Fibroblast of skin of abdomen (primary cell): Measurements from ENCODE around the gene SGCA.
A peak's percentile ranks its signal among the peaks of the same experiment; 100 is the strongest.

Experiments
- DNase-seq: peaks from one replicate; pipeline ENCODE4 v3.0.0-alpha.2; 2013

The SGCA gene

DNA sequence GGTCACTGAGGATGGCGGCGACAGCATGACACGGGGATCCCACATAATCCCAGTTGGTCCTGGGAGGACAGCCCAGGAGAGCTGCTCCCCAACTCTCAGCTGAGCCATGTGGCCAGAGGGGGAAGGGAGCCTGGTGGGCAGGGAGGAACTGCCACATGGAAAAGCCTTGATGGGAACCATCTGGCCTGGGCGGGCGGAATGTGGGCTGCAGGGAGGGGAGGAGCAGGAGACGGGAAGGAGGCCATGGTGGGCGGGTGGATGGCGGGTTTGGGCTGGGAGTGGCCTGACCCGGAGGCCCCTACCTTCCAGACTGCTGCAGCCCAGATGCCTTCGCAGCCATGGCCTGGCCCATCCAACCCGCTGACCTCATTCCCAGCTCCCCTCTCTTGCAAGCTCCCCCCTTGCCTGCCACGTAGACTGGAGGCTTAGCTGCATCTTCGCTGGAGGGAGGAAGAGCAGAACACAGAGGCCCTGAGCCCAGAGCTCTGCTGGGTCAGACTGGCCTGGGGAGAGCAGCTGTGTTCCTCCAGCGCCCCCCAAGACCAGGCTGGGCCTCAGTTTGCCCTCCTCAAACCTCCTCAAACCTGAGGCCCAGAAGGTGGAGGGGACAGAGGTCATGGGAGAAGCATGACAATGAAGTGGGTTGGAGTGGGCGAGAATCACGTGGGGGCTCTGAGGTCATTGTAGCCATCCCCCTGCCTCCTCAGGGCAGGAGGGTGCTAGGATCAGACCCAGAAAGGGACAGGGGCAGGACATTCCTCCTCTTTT, 43.9 kb downstream of the SGCA start:
- DNase-seq, result peak; percentile 100

- DNase-seq, result peak; percentile 100
These were observed 44.7 kb downstream of the SGCA start for GRCh38 chr17:50210240-50211225.

DNA sequence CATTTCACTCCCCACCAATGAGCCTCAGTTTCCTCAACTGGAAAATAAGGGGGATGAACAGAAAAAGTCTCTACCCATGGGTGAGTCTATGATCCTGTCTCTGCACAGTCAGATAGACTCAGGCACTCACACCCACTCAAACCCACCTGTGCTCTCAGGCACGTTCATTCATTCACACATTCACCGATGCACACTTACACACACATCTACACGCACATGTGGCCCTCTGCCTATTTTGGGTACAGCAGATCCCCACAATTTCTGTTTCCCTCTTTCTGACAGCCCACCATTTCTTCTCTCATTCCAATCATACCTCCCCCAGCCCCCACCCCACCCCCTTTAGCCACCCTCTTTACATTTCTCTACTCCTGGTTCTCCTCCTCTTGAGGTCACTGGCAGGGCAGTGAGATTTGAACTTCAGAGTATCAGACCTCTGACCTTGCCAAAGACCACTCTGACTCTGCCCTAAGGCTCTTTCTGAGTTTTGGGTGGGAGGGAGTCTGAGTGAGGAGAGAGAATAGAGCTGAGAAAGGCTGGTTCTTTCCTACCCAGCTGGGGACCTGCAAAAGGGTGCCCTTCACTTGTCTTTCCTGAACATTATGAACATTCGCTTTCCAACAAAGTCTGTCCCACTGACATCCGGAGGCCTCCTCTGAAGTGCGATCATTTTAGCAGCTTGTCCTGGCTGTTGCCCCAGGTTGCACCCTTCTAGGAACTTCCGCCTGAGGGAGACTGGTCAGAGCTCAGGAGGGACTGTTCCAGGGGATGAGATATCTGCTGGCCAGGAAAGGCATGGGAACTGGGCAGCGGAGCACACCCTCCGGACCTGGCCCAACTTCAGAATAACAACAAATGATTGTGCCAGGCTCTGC, 45.7 kb downstream of the SGCA start:
- DNase-seq, result no peak

DNA sequence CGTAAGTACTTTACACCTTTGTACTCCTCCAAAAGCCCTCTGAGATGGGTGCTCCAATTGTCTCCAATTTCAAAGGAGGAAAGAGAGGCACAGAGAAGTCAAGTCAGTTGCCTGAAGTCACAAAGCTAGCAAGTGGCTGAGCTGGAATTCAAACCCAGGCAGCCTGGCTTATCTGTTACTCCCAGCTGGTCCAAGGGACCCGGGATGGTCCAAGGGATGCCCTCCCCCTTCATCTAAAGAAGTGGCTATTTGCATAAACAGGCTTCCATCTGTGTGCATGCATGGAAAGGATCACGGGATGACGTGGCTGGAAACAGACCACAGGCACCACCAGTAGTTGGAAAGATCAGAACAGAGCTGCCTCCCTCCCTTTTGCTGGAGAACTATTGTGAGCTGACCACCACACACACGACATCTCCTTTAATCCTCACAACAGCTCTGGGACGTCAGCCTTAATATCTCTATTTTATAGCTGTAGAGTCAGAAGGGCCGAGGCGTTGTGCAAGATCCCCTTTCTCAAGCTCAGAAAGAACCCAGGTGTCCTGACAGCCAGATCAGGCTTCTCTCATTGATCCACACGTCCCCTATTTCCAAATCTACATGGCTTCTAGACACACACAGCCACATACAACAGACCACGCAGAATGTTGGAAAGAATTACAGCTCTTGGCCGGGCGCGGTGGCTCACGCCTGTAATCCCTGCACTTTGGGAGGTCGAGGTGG, 46.5 kb downstream of the SGCA start:
- DNase-seq, result peak; percentile 91

DNA sequence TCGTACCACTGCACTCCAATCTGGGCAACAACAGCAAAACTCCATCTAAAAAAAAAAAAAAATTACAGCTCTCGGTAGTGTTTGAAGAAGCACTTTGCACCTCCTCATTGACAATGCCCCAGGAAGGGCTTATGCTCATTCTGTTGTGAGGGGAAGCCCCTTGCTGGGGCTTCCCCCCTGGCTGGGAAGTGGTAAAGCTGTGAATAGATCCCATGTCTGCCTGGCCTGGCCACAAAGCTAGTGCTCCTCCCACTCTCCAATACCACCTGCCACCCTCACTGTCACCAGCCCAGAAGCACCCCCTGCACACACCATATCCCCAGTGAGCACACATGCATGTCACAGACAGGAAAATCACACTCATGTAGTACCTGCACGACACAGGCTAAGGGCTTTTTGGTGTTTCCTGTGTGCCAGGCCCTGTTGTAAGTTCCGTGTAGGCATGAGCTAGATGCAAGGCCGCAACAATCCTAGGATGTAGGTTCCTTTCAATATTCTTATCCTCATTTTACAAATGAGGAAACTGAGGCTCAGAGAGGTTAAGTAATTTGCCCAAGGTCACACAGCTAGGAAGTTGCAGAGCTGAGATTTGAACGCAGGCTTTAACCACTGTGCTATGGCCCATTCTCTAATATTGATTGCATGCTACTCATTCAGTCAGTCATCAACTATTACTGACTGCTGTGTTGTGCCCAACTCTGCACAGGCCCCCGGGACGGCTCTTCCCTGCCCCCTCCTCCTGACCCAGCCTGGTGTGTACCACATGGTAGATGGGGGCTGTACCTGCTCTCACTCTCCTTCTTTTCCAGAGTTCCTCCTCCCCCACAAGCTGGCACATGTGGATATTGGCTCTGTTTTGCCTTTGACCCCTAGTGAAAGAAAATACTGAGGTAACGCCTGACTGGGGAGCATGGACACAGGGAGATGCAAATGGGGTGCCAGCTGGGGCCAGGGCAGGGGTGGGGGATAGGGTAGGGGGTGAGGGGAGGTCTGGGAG, 47.5 kb downstream of the SGCA start:
- DNase-seq, result no peak

DNA sequence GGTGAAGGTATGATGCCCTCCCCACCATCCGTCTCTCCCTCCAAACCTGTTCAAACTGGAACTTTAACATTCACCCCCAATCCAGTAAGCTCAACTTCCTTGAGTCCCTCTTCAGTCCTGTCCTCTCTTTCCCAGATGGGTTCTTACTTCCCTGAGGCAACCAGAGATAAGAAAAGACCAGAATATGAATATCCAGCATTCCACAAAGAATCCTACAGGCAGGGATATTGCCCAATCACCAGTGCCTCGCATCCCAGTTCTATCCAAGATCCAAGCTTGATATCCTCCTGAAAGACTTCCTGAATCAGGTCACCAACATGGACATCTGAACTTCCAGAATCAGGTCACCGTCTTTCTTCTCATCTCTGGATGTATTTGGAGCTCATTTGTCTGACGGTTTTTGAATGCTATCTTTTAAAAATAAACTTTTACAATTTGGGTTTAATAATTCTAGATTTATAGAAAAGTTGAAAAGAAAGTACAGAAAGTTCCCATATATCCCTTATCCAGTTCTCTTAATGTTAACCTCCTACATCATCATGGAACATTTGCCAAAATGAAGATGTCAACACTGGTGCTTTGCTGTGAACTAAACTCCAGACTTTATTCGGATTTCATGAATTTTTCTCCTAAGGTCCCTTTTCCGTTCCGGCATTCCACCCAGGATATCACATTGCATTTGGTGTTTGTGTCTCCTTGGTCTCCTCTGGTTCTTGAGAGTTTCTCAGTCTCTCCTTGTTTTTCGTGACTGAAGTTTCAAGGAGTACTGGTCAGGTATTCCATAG, 49.4 kb downstream of the SGCA start:
- DNase-seq, result no peak

DNA sequence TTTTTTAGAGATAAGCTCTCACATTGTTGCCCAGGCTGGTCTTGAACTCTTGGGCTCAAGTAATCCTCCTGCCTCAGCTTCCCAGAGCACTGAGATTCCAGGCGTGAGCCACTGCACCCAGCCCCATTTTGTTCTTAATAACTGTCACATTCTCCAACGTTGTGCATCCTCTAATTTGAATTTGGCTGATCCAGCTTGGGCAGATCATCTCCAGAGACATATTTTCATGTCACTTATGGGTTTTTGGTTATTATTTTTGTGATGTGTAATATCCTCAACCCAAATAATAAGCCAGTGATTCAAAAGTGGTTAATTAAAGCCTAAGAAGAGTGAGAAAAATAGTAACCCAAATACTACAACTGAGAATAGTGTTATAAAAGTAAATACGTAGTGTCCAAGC, 51.8 kb downstream of the SGCA start:
- DNase-seq, result no peak

- no peak for DNase-seq
These were observed 52.4 kb downstream of the SGCA start for GRCh38 chr17:50218071-50218759.

DNA sequence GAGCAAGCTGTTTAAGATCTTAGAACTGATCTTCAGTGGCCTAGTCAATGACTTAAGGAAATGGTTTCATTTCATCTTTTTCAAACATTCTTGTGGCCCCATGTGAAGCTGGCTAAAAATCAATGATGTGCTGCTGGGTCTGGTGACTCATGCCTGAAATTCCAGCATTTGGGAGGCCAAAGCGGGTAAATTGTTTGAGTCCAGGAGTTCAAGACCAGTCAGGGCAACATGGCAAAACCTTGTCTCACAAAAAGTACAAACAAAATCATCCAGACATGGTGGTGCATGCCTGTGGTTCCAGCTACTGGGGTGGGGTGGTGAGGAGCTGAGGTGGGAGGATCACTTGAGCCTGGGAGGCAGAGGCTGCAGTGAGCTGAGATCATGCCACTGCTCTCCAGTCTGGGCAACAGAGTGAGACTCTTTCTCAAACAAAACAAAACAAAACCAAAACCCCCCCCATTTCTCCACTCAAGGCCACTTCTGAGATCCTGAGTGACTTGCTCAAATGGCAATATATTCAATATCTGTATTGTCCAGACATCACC, 53.0 kb downstream of the SGCA start:
- DNase-seq, result peak; percentile 98

- peak; percentile 92 for DNase-seq
These were observed 53.5 kb downstream of the SGCA start for GRCh38 chr17:50219342-50219741.

DNA sequence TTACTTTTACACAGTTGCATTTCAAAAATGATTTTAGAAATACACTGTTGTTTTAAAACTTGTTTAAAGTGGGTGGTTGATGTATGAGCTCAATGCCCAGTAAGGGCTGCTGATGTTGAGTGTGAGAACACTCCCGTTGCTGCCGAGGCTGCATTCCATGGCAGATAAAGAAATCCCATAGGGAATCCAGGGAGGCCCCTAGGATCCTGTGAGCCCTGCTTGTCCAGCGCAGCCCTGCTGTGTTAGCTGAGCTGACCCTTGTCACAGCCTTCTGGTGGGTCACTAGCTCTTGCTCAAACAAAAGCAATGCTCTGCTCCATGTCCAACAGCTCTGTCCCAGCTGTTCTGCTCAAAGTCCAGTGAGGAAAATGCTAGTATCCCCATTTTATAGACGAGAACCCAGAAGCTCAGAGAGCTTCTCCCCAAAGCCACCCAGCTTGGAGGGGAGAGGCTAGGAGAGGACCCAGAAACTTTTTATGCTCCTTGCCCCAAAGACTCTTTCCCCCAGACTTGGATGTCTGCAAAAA, 54.2 kb downstream of the SGCA start:
- DNase-seq, result peak; percentile 81

DNA sequence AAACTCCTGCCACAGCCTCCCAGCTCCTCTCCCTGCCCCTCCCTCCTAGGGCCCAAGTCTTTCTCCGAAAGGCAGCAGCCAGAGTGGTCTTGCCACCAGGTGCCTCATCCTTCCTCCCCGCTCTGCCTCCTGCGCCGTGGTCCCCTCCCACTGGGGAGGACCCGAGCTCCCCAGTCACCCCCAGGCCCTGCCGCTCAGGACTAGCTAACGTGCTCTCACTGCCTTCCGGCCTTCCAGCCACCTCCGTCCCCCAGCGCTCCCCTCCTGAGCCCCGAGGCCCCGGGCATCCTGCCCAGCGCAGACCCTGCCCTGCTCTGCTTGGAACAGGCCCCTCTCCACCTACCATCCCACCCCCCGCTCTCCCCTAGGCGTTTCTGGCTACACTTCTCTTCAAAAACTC, 55.0 kb downstream of the SGCA start:
- no peak for DNase-seq

GRCh38 chr17:50221266-50221863, 55.6 kb downstream of the SGCA start:
- peak; percentile 81 for DNase-seq

DNA sequence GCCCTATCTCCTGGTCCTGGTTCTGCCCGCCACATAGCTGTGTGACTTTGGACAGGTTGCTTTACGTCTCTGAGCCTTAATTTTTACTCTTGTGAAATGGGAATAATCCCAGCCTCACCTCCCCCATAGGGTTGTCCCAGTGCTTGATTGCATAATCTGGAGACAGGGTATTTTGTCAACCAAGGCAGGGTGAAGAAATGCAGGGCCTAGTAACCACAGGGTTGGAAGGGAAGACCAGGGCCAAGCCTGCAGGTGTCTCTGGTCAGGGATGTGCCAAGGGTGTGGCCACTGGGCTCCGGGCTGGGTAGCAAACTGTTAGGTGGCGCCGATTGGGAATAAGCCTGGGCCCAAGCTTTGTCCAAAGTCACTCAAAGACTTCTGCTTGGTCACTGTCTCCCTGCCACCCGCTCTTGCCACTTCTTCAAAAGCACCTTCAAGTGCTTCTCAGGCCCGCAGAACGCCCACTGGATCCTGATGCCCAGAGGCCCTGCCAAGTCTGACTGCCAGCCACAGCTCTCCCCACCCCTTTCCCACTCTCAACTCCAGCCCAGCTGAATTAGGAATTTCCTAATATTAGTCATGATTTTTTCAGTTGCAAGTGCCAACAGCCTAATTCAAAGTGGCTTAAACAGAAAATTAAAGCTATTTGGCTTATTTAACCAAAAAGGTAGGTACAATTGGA, 56.2 kb downstream of the SGCA start:
- peak; percentile 62 for DNase-seq

DNA sequence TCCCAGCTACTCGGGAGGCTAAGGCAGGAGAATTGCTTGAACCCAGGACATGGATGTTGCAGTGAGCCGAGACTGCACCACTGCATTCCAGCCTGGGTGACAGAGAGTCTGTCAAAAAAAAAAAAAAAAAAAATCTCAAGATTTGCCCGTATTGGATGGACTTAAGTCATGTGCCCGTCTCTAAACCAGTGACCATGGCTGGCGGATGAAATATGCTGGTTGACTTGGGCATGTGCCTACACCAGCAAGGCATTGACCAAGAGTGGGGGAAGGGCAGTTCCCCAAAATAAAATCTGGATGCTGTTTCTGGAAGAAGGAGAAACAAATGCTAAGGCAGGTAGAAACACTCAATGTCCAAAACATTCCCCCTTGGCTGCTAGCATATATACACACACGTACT, 57.1 kb downstream of the SGCA start:
- DNase-seq, result no peak
